ENCODE data around the gene TBPL1.

TBPL1 gene

DNA sequence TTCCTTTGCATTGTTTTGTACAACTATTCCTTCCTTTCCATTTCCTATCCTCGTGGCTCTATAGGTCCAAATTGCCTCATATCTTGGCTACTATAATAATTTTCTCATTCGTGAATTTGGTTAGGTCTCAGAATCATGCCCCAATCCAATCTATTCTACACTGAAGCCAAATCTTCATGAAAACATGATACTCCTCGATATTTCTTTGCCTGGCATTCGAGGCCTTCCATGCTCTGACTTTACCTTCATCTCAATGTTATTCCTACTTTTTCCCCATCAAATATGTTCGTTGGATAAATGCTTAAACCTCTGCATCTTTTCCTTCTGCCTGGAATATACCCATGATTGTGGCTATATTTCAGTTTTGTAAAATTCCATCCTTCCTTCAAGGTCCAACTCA, 33.7 kb upstream of the TBPL1 start:
- Histone ChIP-seq H3K4me2 (ENCODE audit: low read depth, low read length, poor library complexity, severe bottlenecking) (no peak overlapping the region), H3K9me3 (ENCODE audit: insufficient read depth, low read depth, low read length) (no peaks in the 10 kb centered on the region), H3K9me2 (replicated peaks; ENCODE audit: low read depth, low read length) (no peaks in the 10 kb centered on the region), H3K36me3 (ENCODE audit: insufficient read depth, low read length) (no peaks in the 10 kb centered on the region), H3F3A (ENCODE audit: low read depth) (no peaks in the 10 kb centered on the region), H3K9ac (ENCODE audit: low read depth, low read length, poor library complexity, severe bottlenecking) (no peak overlapping the region), H3K4me3 (ENCODE audit: low read length, poor library complexity, severe bottlenecking) (no peak overlapping the region), H3K79me2 (ENCODE audit: insufficient read depth, low read length) (no peaks in the 10 kb centered on the region), H3K27me3 (ENCODE audit: insufficient read depth, low read length, poor library complexity, severe bottlenecking) (no peaks in the 10 kb centered on the region), H3K4me1 (ENCODE audit: insufficient read depth, low read length, poor library complexity, severe bottlenecking) (no peaks in the 10 kb centered on the region), H2AFZ (ENCODE audit: low read length) (no peak overlapping the region), H4K20me1 (ENCODE audit: insufficient read depth, low read length, poor library complexity, severe bottlenecking) (no peaks in the 10 kb centered on the region)
- TF ChIP-seq, protein P1, sequence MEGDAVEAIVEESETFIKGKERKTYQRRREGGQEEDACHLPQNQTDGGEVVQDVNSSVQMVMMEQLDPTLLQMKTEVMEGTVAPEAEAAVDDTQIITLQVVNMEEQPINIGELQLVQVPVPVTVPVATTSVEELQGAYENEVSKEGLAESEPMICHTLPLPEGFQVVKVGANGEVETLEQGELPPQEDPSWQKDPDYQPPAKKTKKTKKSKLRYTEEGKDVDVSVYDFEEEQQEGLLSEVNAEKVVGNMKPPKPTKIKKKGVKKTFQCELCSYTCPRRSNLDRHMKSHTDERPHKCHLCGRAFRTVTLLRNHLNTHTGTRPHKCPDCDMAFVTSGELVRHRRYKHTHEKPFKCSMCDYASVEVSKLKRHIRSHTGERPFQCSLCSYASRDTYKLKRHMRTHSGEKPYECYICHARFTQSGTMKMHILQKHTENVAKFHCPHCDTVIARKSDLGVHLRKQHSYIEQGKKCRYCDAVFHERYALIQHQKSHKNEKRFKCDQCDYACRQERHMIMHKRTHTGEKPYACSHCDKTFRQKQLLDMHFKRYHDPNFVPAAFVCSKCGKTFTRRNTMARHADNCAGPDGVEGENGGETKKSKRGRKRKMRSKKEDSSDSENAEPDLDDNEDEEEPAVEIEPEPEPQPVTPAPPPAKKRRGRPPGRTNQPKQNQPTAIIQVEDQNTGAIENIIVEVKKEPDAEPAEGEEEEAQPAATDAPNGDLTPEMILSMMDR (conservative IDR thresholded peaks at IDR 0.05; ENCODE audit: low read length), result no peak
- no peak for TF ChIP-seq EZH2phosphoT487 (IDR thresholded peaks at IDR 0.05; ENCODE audit: borderline replicate concordance)

DNA sequence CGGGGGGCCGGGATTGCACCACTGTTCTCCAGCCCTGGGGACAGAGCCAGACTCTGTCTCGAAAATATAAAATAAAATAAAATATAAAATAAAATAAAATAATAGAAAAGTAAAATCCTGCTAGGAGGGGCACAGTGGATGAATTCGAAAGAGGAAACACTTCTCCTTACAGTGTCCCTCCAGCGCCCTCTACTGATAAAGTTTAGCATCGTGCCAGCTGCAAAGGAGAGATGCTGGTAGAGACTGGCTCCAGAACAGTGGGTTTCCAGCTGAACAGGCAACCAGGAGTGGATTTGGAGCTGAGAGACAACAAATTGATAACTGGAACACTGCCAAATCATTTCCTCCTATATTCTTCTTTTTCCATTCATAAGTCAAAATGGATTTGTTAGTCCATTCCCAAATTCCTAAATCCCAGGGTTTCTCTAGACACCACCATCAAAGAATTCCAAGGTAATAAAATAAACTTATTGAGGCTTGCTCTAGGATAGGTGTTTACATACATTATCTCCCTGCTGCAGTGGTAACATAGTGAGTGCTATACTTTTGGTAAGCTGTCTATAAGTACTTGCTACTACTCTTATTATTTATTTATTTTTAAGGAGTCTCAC, 31.7 kb upstream of the TBPL1 start:
- Histone ChIP-seq H3K4me2 (ENCODE audit: low read depth, low read length, poor library complexity, severe bottlenecking) (peak overlapping the region; percentile 37), H3K4me1 (ENCODE audit: insufficient read depth, low read length, poor library complexity, severe bottlenecking) (no peaks in the 10 kb centered on the region), H3K36me3 (ENCODE audit: insufficient read depth, low read length) (no peaks in the 10 kb centered on the region), H3K9ac (ENCODE audit: low read depth, low read length, poor library complexity, severe bottlenecking) (no peak overlapping the region), H3K79me2 (ENCODE audit: insufficient read depth, low read length) (no peaks in the 10 kb centered on the region), H2AFZ (ENCODE audit: low read length) (peak overlapping the region; percentile 25), H3K4me3 (ENCODE audit: low read length, poor library complexity, severe bottlenecking) (peak overlapping the region; percentile 31), H3K9me2 (replicated peaks; ENCODE audit: low read depth, low read length) (no peaks in the 10 kb centered on the region), H3K27me3 (ENCODE audit: insufficient read depth, low read length, poor library complexity, severe bottlenecking) (no peaks in the 10 kb centered on the region), H3F3A (ENCODE audit: low read depth) (no peaks in the 10 kb centered on the region), H3K9me3 (ENCODE audit: insufficient read depth, low read depth, low read length) (no peaks in the 10 kb centered on the region), H4K20me1 (ENCODE audit: insufficient read depth, low read length, poor library complexity, severe bottlenecking) (no peaks in the 10 kb centered on the region)
- TF ChIP-seq EZH2phosphoT487 (IDR thresholded peaks at IDR 0.05; ENCODE audit: borderline replicate concordance), result no peak
- TF ChIP-seq, protein P1 (conservative IDR thresholded peaks at IDR 0.05; ENCODE audit: low read length), result peak; percentile 80

DNA sequence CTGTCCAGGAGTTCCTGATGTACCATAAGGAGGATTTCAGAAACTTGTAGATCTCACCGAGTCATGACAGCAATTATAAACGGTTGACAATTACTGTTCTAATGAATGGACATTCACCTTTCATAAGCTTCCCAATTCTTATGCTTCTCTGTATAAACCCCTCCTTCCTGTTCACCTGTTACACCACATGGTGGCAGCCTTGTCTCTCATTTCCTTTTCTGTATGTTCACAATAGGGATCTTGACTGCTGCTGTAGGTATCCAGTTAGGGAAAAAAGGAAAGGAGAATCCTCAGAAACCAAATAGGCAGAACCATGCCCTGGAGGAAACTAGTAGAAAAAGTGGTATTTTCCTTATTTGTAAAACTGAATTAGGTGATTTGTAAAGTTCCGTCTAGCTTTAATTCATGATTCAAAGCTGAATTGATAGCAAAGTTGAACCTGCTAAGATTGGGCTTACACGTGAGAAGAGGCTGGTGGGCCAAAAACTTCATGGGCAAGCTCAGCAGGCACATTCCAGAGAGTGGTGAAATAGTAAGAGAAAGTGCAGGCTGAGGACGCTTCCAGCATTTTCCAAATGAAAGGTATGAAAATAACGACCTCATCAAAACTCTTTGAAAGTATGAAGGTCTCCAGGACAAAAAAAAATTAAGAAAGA, 29.0 kb upstream of the TBPL1 start:
- Histone ChIP-seq H3K4me1 (ENCODE audit: insufficient read depth, low read length, poor library complexity, severe bottlenecking) (no peaks in the 10 kb centered on the region), H3K27me3 (ENCODE audit: insufficient read depth, low read length, poor library complexity, severe bottlenecking) (no peaks in the 10 kb centered on the region), H3F3A (ENCODE audit: low read depth) (no peaks in the 10 kb centered on the region), H3K4me3 (ENCODE audit: low read length, poor library complexity, severe bottlenecking) (no peak overlapping the region), H4K20me1 (ENCODE audit: insufficient read depth, low read length, poor library complexity, severe bottlenecking) (no peaks in the 10 kb centered on the region), H3K9ac (ENCODE audit: low read depth, low read length, poor library complexity, severe bottlenecking) (no peak overlapping the region), H3K9me2 (replicated peaks; ENCODE audit: low read depth, low read length) (no peaks in the 10 kb centered on the region), H3K36me3 (ENCODE audit: insufficient read depth, low read length) (no peaks in the 10 kb centered on the region), H2AFZ (ENCODE audit: low read length) (no peak overlapping the region), H3K79me2 (ENCODE audit: insufficient read depth, low read length) (no peaks in the 10 kb centered on the region), H3K9me3 (ENCODE audit: insufficient read depth, low read depth, low read length) (no peaks in the 10 kb centered on the region), H3K4me2 (ENCODE audit: low read depth, low read length, poor library complexity, severe bottlenecking) (no peak overlapping the region)
- TF ChIP-seq EZH2phosphoT487 (IDR thresholded peaks at IDR 0.05; ENCODE audit: borderline replicate concordance), result no peak
- TF ChIP-seq, protein P1 (conservative IDR thresholded peaks at IDR 0.05; ENCODE audit: low read length), result peak; percentile 97

Measured in Loucy (cell line).